ENCODE data around the gene HEMK1.

Gene HEMK1

GRCh38 chr3:50617096-50617791 is 47.9 kb downstream of the HEMK1 start, which contains the start of gene MAPKAPK3:
TSS of gene MAPKAPK3 (plus strand) at chr3:50617151. CDS start at chr3:50617566, 415 bp downstream.
- peak; percentile 42 to 62 for DNase-seq

- peak; percentile 52 to 54 for DNase-seq
Observed at GRCh38 chr3:50617911-50618481, 48.7 kb downstream of the HEMK1 start.

- no peak for DNase-seq
Observed at GRCh38 chr3:50620420-50620819, 51.1 kb downstream of the HEMK1 start.

DNA sequence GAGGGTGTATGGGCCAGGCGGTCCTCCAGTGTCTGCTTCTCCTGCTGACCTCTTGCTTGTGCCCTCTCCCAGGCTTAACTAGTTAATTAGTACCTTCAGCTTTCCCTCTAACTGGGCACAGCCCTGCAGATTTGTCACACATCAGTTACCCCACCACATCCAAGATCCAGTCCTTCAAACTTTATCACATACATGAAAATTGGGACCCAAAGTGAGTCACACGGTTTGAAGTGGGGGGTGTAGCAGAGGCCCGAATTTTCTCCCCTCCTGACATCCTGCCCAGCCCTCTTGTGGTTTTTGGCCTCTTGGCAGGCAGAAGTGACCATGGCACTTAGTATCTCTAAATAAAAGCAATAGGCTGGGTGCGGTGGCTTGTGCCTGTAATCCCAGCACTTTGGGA is 51.5 kb downstream of the HEMK1 start:
- DNase-seq, result no peak

DNA sequence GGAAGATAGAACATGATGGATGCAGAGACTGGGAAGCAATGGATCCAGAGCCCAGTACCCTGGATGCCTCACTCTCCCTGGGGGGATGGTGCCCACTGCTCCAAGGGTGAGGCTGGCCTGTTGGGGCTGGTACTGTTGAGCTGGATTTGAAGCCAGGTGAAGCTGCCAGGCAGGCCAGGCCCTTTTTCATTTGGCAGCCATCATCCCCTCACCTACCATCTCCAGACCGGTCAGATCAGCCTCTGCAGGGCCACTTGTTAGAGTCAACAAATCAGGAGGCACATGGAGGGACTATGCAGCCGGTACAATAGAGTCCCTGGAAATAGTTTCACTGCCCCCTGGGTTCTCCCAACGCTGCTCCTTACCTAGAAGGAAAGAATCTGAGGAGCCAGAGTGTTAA is 53.6 kb downstream of the HEMK1 start:
- no peak for DNase-seq

DNA sequence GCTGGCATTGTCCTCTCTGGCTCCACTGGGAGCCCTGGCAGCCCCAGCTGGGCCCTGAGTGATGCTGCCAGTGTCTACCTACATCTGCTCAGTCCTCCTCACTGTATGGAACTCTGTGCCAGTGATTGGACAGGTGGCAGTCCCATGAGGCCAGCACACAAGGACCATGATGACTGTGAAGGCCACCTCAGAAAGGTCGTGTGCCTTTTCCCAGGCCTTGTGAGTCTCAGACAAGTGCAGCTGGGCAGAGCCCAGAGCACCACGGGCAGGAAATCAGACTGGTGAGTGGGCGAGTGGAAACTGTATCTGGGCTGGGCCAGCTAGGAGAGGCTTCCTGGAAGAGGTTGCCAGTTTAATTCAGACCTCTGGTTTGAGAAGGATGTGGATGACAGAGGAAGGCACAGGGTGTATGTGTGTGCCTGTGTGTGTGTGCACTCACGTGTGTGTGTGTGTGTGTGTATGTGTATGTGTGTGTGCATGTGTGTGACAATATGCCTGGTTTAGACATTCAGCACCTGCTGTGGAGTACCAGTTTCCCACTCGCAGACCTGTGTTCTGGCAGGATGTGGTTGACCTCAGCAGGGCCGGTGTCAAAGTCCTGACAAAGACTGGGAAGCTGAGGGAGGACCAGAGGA is 54.6 kb downstream of the HEMK1 start:
- DNase-seq, result peak; percentile 73 to 79

GRCh38 chr3:50624634-50625033 is 55.3 kb downstream of the HEMK1 start:
- DNase-seq, result no peak

DNA sequence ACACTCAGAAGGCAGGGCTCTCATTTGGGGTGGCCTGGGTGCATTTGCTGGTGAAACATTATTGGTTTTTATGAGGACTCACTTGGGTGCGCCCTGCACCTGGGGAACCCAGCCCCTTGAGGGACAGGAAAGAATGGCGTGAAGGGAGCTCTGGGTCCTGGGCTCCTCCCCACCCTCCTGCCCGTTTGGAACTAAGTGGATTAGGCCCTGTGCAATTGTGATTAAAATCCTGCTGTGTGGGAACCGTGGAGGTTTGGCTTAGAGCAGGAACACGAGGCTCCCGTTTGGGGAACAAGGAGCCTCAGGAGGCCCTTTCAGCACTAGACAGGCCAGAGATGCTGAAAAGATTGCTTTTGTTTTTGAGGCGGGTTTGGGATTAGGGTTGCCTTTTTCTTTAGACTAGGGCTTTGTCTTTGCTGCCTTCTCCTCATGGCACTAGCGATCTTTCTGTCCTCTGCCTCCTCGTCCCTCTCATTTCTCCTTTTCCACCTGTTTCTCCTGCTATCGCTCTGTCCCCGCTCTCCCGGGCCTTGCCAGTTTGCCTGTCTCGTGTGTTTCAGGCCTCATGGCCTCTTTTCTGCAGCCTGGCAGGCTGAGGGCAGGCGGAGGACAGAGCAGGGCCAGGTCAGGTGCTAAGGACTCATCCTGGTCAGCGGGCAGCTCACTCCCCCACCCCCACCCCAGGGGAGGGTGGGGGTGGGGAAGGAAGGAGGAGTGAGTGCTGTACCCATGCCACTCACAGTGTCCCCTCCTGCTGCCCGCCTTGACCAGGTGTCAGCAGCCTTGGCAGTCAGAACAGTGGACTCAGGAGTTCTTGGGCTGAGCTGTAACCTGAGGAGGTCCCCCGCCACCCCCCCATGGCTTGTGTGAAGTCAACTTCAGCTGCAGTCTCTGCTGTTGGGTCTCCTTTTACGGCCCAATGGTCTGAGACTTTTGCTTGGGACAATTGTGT is 56.2 kb downstream of the HEMK1 start:
- DNase-seq, result no peak

DNA sequence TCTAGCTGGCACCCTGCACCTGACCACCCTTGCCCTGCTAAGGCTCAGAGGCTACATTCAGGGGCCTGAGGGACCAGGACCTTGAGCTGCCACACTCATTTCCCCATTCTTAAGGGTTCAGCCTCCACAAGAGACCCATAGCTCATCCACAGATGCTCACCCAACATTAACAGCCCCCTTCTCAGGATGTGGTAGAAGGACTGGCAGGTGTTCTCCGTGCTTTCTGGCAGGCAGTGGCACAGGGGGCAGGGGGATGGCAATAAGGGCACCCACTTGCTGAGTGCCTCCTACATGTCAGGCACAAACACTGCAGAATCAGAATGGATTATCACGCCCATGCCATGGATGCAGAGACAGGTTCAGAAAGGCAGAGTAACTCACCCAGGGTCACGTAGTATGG is 57.1 kb downstream of the HEMK1 start:
- DNase-seq, result no peak

GRCh38 chr3:50627407-50628051 is 58.2 kb downstream of the HEMK1 start:
- peak in 1 of 2 experiments; percentile 58 for DNase-seq

- no peak for DNase-seq
Observed at GRCh38 chr3:50628601-50629000, 59.3 kb downstream of the HEMK1 start.

DNA sequence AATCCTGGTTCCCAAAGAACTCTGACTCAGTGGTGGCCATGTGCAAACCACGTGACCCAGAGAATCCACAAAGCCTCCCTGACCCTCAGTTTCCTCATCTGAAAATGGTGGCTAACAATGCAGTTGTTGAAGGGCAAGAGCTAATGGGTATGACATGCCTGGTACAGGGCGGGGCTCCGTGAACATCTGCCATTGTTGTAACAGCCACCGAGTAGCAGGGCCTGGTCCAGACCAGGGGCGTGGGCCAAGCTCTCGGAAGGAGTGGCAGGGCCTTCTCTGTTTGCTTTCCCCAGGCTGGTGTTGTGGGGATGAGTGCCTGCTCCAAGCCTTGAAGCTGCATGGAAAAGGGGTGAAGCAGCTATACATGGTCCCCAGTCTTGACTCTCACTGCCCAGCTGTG is 61.1 kb downstream of the HEMK1 start:
- no peak for DNase-seq

DNA sequence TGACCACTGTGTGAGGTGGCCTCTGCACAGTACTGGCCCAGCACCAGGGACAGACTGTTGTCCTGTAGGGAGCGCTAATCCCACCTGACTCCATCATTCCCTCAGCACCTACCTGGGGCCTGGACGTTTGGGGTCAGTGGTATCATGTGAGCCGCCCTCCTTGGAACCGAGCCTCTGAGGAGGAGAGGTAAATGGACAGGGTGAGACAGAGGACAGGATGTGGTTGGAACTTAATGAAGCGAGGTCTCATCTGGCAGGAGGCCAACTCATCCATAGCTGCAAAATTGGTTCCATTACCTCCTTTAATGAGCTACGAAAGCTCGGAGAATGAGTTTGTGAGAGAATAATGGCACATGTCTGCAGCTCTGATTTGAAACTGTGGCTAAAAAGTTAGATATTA is 61.6 kb downstream of the HEMK1 start:
- no peak for DNase-seq

DNA sequence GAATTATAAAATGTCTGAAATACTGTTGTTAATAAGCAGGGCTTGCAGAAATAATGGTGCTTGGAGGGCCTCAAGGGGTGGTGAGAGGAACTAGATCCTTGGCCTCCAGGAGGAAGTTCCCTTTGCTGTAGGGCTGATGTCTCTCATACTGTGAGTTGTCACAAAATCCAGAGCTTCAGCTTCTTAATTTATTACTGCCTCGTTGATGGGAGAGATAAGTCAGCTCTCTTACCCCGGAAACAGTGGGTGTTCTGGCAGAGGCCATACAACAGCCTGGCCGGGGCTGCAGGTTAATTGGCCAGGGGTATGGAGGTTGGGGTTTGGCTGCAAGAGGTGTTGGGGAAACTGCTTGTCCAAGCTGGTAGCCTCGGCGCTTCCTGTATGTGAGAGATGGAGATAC is 63.1 kb downstream of the HEMK1 start:
- DNase-seq, result peak in 1 of 2 experiments; percentile 48

DNA sequence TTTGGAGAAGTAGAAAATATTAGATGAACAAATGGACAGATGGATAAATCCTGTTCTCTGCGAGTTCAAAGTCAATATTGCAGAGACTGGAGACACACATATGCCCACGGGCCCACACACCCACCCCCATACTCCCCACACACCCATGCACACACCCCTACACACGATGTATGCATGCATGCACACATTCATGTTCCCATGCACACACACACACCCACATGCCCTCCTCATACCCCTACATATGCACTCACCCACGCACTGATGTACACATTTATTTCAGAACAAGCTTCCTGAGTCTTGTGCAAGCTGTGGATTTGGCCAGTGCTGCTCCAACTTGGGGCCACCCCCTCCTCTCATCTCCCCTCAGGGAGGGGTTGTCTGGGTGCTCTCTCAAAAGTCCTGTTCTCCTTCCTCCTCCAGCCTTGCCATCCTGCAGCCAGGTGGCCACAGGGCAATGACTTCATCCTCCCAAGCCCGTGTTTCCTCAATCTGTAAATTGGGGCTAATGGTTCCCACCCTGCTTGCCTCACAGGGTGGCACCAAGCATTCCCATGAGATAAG is 64.0 kb downstream of the HEMK1 start:
- no peak for DNase-seq

DNA sequence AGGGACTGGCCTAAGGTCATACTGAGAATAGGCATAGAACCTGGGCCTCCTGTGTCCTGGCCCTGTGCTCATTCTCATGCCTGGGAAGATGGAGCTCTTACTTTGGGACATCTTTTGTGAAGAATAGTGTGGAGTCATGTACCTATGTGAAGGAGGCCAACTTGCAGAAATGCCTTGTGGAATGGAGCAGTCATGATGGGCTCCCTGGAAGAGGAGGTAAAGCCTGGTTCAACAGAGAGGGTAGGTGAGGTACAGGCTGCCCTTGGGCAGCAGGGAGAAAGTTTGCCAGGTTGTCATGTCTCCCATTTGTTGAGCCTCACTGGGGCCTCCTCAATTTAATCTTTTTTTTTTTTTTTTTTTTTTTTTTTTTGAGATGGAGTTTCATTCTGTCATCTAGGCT is 65.7 kb downstream of the HEMK1 start:
- DNase-seq, result no peak

DNA sequence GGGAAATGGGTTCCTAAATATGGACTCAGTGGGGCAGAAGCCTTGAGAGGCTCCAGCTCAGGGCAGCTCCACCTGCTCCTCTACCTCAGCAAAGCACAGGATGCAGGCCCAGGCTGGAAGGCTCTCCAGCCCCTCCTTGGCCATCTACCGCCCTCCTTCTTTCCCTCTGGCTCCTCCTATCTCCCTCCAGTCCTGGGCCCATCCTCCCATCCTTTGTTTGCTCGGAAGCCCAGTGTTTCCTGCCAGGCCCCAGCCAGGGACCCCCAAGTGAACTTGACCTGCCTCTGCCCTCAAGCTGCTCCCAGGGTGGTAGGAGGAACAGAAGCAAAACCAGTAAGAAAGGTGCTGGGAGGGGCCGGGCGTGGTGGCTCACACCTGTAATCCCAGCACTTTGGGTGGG is 67.7 kb downstream of the HEMK1 start:
- no peak for DNase-seq

DNA sequence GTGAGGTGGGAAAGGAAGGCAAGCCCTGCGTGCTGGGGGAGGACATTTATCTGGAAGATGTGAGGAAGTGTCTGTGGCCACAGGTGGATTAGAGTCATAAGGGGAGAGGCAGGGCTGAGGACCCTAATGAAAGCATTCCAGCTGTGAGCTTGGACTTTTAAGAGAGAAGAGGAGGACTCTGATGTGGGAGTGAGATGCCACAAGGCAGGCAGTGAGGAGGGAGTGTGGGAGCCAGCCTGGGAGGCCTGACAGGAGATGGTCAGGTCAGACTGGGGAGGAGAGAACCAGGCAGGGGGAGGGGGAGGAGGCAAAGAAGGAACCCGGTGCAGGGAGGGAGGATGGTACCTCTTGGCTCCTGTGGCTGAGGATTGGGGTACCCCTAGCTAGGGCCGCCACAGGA is 68.6 kb downstream of the HEMK1 start:
- DNase-seq, result no peak

GRCh38 chr3:50639055-50639494 is 69.8 kb downstream of the HEMK1 start:
- no peak for DNase-seq

DNA sequence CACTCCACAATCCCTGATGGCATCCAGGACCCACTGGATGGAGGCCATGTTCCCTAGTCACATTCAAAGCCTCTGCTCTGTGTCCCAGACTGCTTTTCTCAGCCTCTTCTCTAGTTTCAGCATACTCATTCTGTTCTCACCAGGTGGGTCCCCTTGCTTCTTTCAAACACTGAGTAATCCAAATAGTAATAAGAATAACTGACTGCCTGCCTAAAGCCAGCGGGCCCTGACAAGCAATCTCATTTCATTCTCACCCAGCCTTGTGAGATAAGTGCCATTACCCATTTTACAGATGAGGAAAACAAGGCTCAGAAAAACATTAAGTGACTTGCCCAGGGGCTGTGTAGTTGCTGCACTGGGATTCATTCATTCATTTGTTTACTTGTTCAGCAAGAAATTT is 73.1 kb downstream of the HEMK1 start:
- DNase-seq, result no peak

GRCh38 chr3:50644561-50644960 is 75.2 kb downstream of the HEMK1 start:
- DNase-seq, result no peak

DNA sequence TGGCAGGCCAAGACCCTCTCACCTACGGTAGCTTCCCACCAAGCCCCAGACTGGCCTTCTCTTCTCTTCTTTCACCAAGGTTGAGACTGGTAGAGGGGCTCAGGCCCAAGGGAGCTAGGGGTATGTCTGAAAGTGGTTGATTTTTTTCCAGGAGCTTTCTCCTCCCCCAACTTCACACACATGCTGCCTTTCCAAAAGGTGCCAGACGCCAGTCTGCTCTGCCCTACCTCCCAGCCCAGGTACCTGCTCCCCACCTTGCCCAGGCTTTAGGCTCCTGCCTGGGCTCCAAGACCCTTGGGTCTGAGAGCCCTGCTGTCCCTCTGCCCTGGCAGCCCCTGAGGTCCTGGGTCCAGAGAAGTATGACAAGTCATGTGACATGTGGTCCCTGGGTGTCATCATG is 76.1 kb downstream of the HEMK1 start:
- DNase-seq, result no peak

Data from activated T-cell treated with anti-CD3 and anti-CD28 coated beads, Interleukin-2, amount 50 U/mL, for 48 hours (primary cell).